ENCODE data around the gene CIBAR2.
"Not testable (repeated sequence)": the region's sequence is repeated elsewhere in the genome, so short reads cannot be mapped to it uniquely, and the experiment has no call there.

CIBAR2 gene

DNA sequence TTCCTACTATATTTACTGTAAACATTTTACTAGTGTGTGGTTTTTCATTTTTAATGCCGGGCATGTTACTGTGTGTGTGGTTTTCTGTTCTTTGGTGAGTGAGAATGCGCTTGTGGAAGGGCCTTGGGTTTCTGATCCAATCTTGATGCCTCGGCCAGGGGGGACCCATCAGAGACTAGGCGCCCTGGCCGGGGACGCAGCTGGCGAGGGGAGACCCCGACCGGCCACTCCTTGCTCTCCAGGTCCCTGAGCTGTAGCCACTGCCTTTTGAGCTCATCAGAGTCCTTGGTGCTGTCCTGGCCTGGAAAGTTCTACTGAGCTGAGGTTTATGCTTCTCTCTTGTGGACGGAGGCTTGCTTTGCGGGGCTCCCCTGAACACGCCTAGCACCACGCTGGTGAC lies 47.2 kb downstream of the CIBAR2 start:
- in situ Hi-C loops (cut with HindIII; ENCODE audit: low sequenced_read_pairs), result no loop called here

DNA sequence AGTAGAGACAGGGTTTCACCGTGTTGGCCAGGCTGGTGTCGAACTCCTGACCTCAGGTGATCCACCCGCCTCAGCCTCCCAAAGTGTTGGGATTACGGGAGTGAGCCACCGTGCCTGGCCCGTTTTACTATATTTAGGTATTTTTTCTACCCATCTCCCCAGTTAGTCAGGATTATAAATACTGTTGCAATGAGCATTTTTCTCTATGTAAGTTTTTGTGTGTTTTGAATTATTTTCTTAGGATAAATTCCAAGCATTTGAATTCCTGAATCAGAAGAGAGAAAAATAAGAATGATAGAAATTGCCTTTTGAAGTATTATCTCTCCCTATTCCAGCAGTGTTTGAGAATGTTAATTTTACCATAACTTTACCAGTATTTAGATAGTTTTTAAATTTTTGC lies 48.1 kb downstream of the CIBAR2 start:
- in situ Hi-C loops (cut with HindIII; ENCODE audit: low sequenced_read_pairs), result no loop called here

DNA sequence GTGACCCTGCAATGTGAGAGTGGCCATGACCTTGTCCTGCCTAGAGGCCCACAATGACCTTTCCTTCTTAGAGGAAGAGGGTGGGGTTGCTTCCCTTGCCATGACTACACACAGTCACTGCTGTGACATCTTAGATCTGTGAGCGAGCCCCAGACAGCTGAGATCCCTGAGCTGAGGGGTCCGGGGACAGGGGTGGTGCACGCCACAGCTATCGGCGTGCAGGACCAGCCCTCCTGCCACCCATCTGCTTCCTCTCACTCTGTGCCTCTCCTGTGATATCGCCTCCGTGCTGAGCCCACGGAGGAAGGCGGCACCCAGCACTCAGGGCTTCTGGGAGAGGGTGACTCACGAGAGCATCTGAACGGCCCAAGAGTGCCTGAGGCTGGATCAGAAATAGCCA lies 49.4 kb downstream of the CIBAR2 start:
- in situ Hi-C loops (cut with HindIII; ENCODE audit: low sequenced_read_pairs), result no loop called here

DNA sequence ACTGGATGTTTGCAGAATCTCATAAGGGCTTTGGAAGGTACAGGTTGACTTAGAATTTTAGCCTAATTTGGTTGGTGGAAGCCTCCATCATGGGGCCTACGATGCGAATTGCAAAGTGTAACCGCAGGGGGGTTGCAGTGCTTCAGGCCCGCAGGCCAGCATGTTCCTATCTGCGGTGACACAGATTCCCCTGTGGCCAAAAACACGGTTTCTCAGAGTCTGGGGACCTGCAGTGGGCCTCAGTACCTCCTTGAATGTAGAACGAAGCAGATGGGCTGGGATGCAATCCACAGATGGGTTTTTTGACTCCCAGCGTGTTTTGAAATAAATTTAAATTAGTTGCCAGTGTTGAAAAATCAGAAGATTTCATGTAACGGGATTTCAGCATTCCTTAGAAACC lies 49.9 kb downstream of the CIBAR2 start:
- in situ Hi-C loops (cut with HindIII; ENCODE audit: low sequenced_read_pairs), result no loop called here

DNA sequence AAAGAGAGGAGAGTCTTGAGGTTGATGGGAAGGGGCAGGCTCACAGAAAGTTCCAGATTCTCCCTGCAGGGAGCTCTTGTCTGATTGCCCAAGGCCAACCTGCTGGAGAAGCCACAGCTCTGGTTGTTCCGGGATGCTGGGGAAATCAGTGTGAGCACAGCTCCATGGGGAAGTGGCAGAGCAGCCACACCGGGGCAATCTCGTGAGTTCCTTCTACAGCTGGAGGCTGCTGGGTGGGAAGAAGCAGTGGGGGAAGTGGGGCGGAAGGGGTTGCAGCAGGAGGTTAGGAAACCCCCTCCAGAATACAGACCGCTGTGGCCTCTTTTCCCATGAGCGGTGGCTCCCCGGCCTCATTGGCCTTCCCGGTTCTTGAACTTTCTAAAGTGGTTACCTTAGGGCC lies 50.7 kb downstream of the CIBAR2 start:
- in situ Hi-C loops (cut with HindIII; ENCODE audit: low sequenced_read_pairs), result no loop called here

DNA sequence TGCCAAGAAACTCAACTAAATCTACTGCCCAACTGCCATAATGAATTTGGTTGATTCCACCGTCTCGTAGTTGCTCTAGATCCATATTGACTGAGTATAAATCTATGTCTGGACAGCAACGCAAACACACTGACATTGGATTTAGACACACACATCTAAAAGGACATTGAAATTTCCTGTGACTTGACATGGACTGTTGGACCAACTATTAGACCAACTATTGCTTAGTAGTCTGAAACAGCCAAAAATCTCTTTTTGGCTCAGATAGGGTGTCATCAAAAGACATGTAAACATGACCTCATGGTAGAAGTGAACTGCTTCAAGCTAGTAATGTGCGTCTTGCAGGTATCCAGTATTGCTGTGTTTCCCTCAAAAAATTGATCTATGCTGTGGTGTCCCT lies 53.4 kb downstream of the CIBAR2 start:
- in situ Hi-C loops (cut with HindIII; ENCODE audit: low sequenced_read_pairs), result no loop called here

DNA sequence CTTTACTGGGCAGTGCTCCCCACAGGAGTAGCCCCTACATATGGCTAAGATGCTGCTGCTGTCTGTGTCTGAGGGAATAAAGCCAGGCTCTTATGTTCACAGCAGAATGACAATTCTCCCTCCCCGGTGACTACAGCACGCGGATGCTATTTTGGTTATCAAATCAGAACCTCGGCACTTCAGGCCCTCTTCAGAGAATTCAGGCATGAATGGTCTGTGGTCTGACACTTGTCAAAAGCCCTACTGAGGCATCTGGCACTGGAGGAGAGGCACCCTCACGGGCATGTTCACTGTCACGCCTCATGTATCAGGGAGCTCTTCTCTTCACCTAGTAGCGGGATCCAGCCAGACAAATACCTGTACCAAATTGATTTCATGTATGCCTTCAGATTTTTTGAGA lies 54.3 kb downstream of the CIBAR2 start:
- in situ Hi-C loops (cut with HindIII; ENCODE audit: low sequenced_read_pairs), result no loop called here

DNA sequence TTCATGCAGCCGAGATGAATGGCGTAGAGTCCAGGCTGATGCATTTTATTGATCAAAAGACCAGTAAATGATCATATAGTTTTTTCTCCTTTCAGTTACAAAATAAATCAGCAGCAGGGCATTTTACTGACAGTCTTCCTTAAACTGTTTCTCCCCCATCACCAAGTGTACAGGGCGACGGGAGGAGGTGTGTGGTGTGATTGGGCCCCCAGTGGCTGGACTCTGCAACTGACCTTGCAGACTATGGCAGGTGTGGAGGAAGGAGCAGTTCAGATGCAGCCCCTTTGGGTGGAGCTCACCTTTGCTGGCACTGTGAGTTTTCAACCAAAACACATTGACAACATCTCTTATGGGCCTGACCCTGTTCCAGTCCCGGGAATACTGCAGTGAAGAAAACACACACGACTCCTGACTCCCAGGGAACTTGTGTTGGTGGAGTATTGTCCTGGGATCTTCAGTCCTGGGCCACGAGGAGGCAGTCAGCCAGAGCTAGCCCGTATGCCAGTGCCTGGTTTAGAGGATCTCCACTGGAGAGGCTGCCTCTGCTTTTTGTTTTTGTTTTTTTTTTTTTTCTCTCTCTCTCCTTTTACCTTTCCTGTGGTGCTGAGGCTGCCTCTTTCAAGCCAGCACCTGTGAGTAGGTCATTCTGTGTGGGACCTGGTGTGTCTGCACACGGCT lies 54.9 kb downstream of the CIBAR2 start:
- in situ Hi-C loops (cut with HindIII; ENCODE audit: low sequenced_read_pairs), result no loop called here

DNA sequence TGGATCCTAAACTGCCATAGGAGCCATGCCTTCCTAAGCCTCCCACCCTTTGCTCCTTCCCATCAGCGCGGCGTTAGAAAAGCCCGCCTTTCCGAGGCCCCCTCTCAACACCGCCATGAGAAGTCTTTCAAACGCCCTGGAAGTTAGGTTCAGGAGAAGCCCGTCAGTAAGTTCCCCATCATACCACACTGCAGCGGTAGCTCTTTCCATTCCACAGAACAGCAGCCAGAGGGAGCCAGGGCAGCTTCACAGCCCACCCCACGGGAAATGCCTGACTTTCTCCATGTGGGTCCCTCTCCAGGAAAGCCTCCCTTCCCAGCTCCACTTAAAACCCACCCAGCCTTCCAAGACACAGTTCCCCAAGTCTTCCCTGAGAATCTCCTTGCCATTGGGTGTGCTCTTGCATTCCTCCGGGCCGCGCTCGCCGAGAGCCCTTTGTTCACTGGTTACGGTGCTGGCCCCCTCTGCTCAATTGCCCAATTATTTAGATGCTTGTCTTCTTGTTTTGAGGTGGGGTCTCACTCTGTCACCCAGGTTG lies 56.0 kb downstream of the CIBAR2 start:
- in situ Hi-C loops (cut with HindIII; ENCODE audit: low sequenced_read_pairs), result no loop called here

DNA sequence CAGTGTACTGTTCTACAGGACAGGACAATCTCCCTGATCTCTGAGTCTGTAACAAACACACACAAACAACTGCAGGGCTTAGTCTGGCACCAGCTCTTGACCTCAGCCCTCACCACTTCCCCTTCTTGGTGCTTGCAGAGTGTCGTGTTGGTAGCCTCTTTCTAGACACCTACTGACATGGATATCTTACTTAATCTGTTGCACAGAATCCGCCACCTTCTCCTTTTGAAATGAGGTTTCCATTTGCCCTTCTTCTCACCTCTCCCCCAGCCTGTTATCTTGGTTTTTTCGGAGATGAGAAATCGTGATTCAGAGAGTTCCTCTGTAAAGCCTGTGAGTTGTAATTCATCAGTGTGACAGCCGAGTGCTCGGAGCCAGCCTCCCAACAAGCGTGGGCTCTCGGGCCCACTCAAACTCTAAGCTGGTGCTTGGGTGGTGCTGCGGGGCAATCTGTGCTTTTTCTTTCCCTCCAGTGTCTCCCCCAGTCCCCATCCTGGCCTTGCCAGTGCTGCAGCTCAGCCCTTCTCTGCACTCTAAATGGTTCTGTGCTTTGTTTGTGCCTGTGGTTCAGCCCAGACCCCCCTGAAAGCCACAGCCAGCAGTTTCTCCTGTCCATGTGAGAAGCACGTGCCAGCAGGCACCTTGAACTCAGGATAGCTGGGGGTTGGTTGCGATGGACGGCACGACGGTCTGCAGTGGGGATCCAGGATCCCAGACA lies 56.6 kb downstream of the CIBAR2 start:
- in situ Hi-C loops (cut with HindIII; ENCODE audit: low sequenced_read_pairs), result no loop called here

DNA sequence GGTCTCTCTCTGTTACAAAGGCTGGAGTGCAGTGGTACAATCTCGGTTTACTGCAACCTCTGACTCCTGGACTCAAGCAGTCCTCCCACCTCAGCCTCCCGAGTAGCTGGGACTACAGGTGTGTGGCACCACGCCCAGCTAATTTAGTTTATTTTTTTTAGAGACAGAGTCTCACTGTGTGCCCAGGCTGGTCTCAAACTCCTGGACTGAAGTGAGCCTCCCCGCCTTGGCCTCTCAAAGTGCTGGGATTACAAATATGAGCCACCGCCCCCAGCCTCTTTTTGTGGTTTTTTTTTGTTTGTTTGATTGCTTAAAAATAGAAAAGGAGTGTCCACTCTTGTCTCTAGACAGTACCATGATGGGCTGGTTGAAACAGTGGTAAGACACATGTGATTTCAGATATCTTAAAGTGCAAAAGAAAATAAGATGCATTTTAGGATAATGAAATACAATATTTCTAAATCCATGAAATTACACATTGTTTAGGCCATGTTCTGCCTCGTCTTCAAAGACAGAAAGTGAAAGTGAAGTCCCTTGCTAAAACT lies 57.3 kb downstream of the CIBAR2 start:
- in situ Hi-C loops (cut with HindIII; ENCODE audit: low sequenced_read_pairs), result no loop called here

DNA sequence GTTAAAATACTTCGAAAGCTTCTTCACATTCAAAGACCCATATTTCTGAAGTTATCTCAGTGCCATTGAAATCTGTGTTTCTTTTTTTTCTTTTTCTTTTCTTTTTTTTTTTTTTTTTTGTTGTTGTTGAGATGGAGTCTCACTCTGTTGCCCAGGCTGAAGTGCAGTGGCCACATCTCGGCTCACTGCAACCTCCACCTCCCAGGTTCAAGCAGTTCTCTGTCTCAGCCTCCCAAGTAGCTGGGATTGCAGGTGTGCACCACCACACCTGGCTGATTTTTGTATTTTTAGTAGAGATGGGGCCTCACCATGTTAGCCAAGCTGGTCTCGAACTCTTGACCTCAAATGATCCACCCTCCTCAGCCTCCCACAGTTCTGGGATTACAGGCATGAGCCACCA lies 58.0 kb downstream of the CIBAR2 start:
- in situ Hi-C loops (cut with HindIII; ENCODE audit: low sequenced_read_pairs), result not testable (repeated sequence)

DNA sequence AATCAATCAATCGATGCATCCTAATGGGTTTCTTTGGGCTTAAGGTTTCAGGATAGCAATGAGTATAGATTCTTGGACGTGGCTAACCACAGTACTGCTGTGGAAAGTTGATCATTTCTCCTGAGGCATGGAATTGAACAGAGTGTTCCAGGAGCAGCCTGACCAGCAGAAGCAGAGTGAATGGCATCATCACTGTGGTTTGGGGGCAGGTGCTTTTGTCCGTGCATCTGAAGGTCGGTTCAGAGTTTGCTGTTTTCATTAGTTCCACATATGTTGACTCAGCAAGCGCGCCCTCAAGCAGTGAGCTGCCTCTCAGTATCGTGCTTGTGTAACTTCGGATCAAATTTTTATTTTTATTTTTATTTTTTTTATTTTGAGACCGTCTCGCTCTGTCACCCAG lies 59.7 kb downstream of the CIBAR2 start:
- in situ Hi-C loops (cut with HindIII; ENCODE audit: low sequenced_read_pairs), result no loop called here

DNA sequence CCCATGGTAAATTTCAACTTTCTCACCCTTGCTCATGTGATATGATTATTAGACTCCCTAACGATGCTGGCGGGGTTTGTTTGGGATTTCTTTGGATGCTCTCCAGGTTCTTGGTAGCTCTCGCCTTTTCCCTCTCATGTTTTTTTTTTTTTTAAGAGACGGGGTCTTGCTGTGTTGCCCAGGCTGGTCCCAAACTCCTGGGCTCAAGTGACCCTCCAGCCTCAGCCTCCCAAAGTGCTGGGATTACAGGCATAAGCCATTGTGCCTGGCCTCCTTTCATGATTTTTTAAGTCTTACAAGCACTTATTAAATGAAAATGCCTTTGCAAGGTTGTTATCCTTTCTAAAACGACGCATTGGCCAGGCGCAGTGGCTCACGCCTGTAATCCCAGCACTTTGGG lies 60.6 kb downstream of the CIBAR2 start:
- in situ Hi-C loops (cut with HindIII; ENCODE audit: low sequenced_read_pairs), result no loop called here

DNA sequence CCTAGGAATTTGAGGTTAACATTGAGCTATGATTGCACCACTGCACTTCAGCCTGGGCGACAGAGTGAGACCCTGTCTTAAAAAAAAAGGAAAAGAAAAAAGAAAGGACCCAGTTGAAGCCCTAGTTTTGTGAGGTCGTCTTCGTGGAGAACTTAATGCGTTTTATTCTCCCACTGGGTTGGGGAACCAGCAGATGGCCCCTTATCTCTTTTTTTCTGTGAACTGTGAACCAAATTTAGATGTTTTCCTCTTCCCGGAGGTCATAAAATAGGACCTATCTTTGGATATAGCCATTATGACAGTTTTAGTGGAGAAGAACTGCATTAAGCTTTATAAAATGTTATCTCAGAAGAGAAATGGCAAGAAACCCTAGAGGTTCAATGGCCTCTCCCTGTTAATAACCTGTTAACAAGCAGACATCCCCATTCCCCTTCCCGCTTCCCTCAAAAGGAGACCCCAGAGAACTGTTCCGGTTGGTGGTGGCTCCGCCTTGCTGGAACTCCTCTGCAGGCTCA lies 61.1 kb downstream of the CIBAR2 start:
- in situ Hi-C loops (cut with HindIII; ENCODE audit: low sequenced_read_pairs), result no loop called here

DNA sequence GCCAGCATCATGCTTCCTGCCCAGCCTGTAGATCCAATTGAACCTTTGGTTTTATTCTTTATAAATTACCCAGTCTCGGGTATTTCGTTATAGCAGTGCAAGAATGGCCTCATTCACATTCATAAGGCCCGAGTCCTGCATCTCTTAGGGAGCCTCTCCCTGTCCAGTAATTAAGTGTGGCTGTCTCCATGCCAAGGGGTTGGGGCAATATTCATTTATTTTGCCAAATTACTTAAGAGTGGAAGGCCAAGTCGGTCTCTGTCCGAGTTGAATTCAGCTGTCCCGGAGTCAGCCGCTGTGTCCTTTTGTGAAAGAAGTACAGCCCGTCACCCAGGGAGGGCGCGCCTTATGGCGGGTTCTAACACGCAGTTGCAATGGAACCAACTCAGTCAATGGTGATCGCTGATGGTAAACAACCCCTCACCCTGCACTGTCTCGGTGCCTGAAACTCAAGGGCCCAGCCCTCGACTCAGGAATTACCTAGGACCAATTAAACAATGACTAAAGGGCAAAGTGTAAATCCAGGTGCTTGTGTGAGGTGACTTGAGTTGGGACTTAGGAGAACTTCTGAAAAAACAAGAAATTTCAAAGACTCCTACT lies 62.5 kb downstream of the CIBAR2 start:
- in situ Hi-C loops (cut with HindIII; ENCODE audit: low sequenced_read_pairs), result no loop called here

DNA sequence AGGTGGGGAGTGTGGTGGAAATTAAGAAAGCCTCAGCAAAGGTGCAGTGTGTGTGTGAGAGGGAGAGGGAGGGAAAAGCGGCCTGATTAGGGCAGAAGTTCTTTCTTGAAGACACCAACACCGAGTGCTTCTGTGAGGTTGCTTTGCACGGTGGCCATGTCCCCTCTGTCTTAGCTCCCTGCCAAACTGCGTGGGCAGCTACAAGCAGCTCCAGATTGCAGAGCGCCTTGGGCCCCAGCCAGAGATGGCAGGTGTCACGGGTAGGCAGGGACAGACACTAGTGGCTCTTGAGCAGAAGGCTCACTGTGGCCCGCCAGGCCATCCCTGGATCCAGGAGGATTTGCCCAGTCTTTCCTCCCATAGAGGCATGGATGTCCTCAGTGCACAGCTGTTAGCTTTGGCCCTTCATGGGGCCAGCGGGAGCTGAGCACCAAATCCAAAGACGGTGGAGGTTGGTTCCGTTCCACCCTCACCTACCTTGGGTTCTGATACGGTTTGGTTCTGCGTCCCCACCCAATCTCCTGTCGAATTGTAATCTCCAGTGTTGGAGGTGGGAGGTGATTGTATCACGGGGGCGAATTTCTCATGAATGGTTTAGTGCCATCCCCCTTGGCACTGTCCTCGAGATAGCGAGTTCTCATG lies 63.2 kb downstream of the CIBAR2 start:
- in situ Hi-C loops (cut with HindIII; ENCODE audit: low sequenced_read_pairs), result no loop called here
